ENCODE measurements around the gene BLOC1S4. TPM values are rescaled to one million over a fixed set of nuclear protein-coding genes. Genes with fewer than 3 reads are reported as not detected.

BLOC1S4 gene, protein sequence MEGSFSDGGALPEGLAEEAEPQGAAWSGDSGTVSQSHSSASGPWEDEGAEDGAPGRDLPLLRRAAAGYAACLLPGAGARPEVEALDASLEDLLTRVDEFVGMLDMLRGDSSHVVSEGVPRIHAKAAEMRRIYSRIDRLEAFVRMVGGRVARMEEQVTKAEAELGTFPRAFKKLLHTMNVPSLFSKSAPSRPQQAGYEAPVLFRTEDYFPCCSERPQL
- polyA plus RNA-seq (2013, experiment 1 of 2), result 13.1 TPM
- polyA plus RNA-seq (2013, experiment 2 of 2), result 12.4 TPM

DNA sequence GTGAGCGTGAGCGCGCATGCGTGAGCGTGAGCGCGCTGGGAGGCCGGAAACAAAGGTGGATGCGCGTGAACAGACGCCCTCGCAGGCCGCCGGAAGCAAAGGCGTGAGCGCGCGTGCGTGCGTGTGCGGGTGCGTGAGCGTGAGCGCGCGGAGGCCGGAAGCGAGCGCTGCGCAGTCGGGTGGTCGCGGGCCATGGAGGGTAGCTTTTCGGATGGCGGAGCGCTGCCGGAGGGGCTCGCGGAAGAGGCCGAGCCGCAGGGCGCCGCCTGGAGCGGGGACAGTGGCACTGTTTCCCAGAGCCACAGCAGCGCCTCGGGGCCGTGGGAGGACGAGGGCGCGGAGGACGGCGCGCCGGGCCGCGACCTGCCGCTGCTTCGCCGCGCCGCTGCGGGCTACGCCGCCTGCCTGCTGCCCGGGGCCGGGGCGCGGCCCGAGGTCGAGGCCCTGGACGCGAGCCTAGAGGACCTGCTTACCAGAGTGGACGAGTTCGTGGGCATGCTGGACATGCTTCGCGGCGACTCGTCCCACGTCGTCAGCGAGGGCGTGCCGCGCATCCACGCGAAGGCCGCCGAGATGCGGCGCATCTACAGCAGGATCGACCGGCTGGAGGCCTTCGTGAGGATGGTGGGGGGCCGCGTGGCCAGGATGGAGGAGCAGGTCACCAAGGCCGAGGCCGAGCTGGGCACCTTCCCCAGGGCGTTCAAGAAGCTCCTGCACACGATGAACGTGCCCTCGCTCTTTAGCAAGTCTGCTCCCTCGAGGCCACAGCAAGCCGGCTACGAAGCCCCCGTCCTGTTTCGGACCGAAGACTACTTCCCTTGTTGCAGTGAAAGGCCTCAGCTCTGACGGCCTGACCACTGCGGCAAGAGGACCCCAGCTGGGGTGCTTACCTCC lies at the start of gene BLOC1S4:
TSS of gene BLOC1S4 (plus strand) at position 157 of the 894 bp plus-strand sequence. CDS start at position 193, 36 bp downstream.
- no CpG with 5 or more reads among the region's 109 CpGs for WGBS, 2 donors (ENCODE audit: extremely low coverage in 2 of 2, insufficient read length in 2 of 2, insufficient replicate concordance in 1 of 2)
- Histone ChIP-seq H3K27me3 (ENCODE audit: control insufficient read depth in 3 of 3, insufficient read depth in 3 of 3, low read depth in 1 of 3, low read length in 3 of 3) (peaks cover 0 to 2% (median 0%) of the 10 kb centered on the region in 3 experiments), H4K8ac (ENCODE audit: low read depth, low read length) (no peak within 1 kb of the TSS), H3K18ac (ENCODE audit: low read length) (peak within 1 kb of the TSS; percentile 94), H3K4me3 (ENCODE audit: low read length in 2 of 2) (peak within 1 kb of the TSS; percentile 86 to 99), H3K14ac (ENCODE audit: low read length) (peak within 1 kb of the TSS; percentile 99), H2AFZ (ENCODE audit: low read length) (peak within 1 kb of the TSS; percentile 88), H3K9ac (ENCODE audit: low read depth, low read length, poor library complexity) (peak within 1 kb of the TSS; percentile 99), H2BK5ac (ENCODE audit: low read length) (peak within 1 kb of the TSS; percentile 91), H3K36me3 (replicated peaks in 1 of 2; ENCODE audit: control insufficient read depth in 2 of 2, insufficient read depth in 2 of 2, low read length in 2 of 2) (peaks cover 0 to 6% of the 10 kb centered on the region in 2 donors), H4K91ac (ENCODE audit: low read depth, low read length, poor library complexity) (peak within 1 kb of the TSS; percentile 88), H3K23ac (ENCODE audit: low read depth, low read length, poor library complexity) (peak within 1 kb of the TSS; percentile 98), H2BK15ac (ENCODE audit: low read length) (peak within 1 kb of the TSS; percentile 88), H3K4me2 (ENCODE audit: insufficient read depth, low read length, poor library complexity, severe bottlenecking) (peak within 1 kb of the TSS; percentile 97), H2BK120ac (ENCODE audit: low read depth, low read length) (no peak within 1 kb of the TSS), H3K4me1 (ENCODE audit: control insufficient read depth in 2 of 2, insufficient read depth in 1 of 2, low read depth in 1 of 2, low read length in 2 of 2) (peaks cover 0 to 6% of the 10 kb centered on the region in 2 donors), H2BK12ac (ENCODE audit: low read length) (no peak within 1 kb of the TSS), H3K9me3 (replicated peaks in 1 of 2; ENCODE audit: control insufficient read depth in 2 of 2, insufficient read depth in 1 of 2, low read depth in 1 of 2, low read length in 2 of 2) (peaks cover 1% of the 10 kb centered on the region in 2 donors), H3K79me1 (ENCODE audit: low read depth, low read length) (peaks cover 7% of the 10 kb centered on the region), H3K4ac (ENCODE audit: low read length) (peak within 1 kb of the TSS; percentile 94), H3K27ac (replicated peaks; ENCODE audit: low read length) (peak within 1 kb of the TSS; percentile 24), H2AK5ac (ENCODE audit: low read depth, low read length) (peak within 1 kb of the TSS; percentile 88)
- DNase-seq (ENCODE audit: low spot score), result peak; percentile 93

DNA sequence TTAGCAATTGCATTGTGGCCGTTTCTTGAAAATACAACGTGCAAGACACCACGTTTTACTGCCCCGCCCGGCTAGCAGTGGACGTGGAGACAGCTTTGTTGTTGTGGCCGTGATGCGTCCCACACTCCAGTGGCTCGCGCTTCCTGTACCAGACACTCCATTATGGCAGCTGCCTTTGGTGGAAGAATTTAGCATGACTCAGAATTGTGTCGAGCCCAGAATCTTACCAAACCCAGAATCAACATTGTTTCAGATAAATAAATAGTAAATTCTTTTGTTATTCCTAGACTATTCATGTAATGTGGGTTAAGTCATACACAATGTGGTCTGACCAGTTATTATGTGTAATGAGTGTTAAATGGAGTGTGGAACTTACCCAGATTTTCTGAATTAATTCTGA lies 47.6 kb upstream of the BLOC1S4 start:
- Histone ChIP-seq H3K23ac (ENCODE audit: low read depth, low read length, poor library complexity) (no peak overlapping the region), H3K27me3 (ENCODE audit: control insufficient read depth in 3 of 3, insufficient read depth in 3 of 3, low read depth in 1 of 3, low read length in 3 of 3) (peaks cover 0 to 5% (median 0%) of the 10 kb centered on the region in 3 experiments), H4K91ac (ENCODE audit: low read depth, low read length, poor library complexity) (no peak overlapping the region), H3K4me3 (ENCODE audit: low read length in 2 of 2) (no peak overlapping the region), H2BK5ac (ENCODE audit: low read length) (no peak overlapping the region), H3K79me1 (ENCODE audit: low read depth, low read length) (peaks cover 3% of the 10 kb centered on the region), H2AFZ (ENCODE audit: low read length) (no peak overlapping the region), H3K27ac (replicated peaks; ENCODE audit: low read length) (no peak overlapping the region), H2BK15ac (ENCODE audit: low read length) (no peak overlapping the region), H2BK120ac (ENCODE audit: low read depth, low read length) (no peak overlapping the region), H3K9me3 (replicated peaks in 1 of 2; ENCODE audit: control insufficient read depth in 2 of 2, insufficient read depth in 1 of 2, low read depth in 1 of 2, low read length in 2 of 2) (peaks cover 8 to 12% of the 10 kb centered on the region in 2 donors), H2AK5ac (ENCODE audit: low read depth, low read length) (no peak overlapping the region), H3K4me1 (ENCODE audit: control insufficient read depth in 2 of 2, insufficient read depth in 1 of 2, low read depth in 1 of 2, low read length in 2 of 2) (no peaks in the 10 kb centered on the region), H3K4ac (ENCODE audit: low read length) (no peak overlapping the region), H3K4me2 (ENCODE audit: insufficient read depth, low read length, poor library complexity, severe bottlenecking) (no peak overlapping the region), H3K36me3 (replicated peaks in 1 of 2; ENCODE audit: control insufficient read depth in 2 of 2, insufficient read depth in 2 of 2, low read length in 2 of 2) (peaks cover 0 to 3% of the 10 kb centered on the region in 2 donors), H4K8ac (ENCODE audit: low read depth, low read length) (no peak overlapping the region), H3K14ac (ENCODE audit: low read length) (no peak overlapping the region), H3K18ac (ENCODE audit: low read length) (no peak overlapping the region), H2BK12ac (ENCODE audit: low read length) (no peak overlapping the region), H3K9ac (ENCODE audit: low read depth, low read length, poor library complexity) (no peak overlapping the region)
- no peak for DNase-seq (ENCODE audit: low spot score)
- no CpG with 5 or more reads among the region's 11 CpGs for WGBS, 2 donors (ENCODE audit: extremely low coverage in 2 of 2, insufficient read length in 2 of 2, insufficient replicate concordance in 1 of 2)

DNA sequence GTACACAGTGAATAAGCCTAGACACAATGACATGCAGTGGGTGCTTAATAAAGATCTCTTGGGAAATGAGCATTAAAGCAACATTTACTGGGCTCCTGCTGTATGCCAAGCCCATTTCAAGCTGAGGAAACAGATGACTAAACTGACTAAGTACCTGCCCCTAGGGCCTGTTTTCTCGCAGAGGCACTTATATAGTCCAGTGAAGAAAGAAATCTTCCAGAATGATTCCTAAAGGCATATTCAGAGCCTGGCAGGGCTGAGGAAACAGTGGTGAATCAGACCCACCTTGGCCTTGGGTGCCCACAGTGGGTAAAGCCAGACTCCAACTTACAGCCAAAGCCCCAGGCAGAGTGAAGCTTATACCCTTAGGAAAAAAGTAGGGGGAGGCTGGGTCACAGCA lies 44.3 kb upstream of the BLOC1S4 start:
- H3K14ac ChIP-seq (ENCODE audit: low read length), result no peak overlapping the region
- H4K8ac ChIP-seq (ENCODE audit: low read depth, low read length), result no peak overlapping the region
- no peak for DNase-seq (ENCODE audit: low spot score)
- no peak overlapping the region for H2BK15ac ChIP-seq (ENCODE audit: low read length)
- H2AK5ac ChIP-seq (ENCODE audit: low read depth, low read length), result no peak overlapping the region
- H3K9ac ChIP-seq (ENCODE audit: low read depth, low read length, poor library complexity), result no peak overlapping the region
- no CpG with 5 or more reads among the region's 1 CpG for WGBS, 2 donors (ENCODE audit: extremely low coverage in 2 of 2, insufficient read length in 2 of 2, insufficient replicate concordance in 1 of 2)
- no peak overlapping the region for H3K4ac ChIP-seq (ENCODE audit: low read length)
- peaks cover 2% of the 10 kb centered on the region for H3K79me1 ChIP-seq (ENCODE audit: low read depth, low read length)
- no peak overlapping the region for H2BK5ac ChIP-seq (ENCODE audit: low read length)
- peaks cover 10 to 16% of the 10 kb centered on the region in 2 donors for H3K36me3 ChIP-seq (replicated peaks in 1 of 2; ENCODE audit: control insufficient read depth in 2 of 2, insufficient read depth in 2 of 2, low read length in 2 of 2)
- H2BK120ac ChIP-seq (ENCODE audit: low read depth, low read length), result no peak overlapping the region
- no peak overlapping the region for H2BK12ac ChIP-seq (ENCODE audit: low read length)
- H3K27me3 ChIP-seq (ENCODE audit: control insufficient read depth in 3 of 3, insufficient read depth in 3 of 3, low read depth in 1 of 3, low read length in 3 of 3), result peaks cover 0 to 6% (median 0%) of the 10 kb centered on the region in 3 experiments
- no peak overlapping the region for H3K27ac ChIP-seq (replicated peaks; ENCODE audit: low read length)
- H2AFZ ChIP-seq (ENCODE audit: low read length), result no peak overlapping the region
- no peak overlapping the region for H3K4me3 ChIP-seq (ENCODE audit: low read length in 2 of 2)
- no peak overlapping the region for H3K4me2 ChIP-seq (ENCODE audit: insufficient read depth, low read length, poor library complexity, severe bottlenecking)
- H3K23ac ChIP-seq (ENCODE audit: low read depth, low read length, poor library complexity), result no peak overlapping the region
- no peak overlapping the region for H3K18ac ChIP-seq (ENCODE audit: low read length)
- no peak overlapping the region for H4K91ac ChIP-seq (ENCODE audit: low read depth, low read length, poor library complexity)
- H3K4me1 ChIP-seq (ENCODE audit: control insufficient read depth in 2 of 2, insufficient read depth in 1 of 2, low read depth in 1 of 2, low read length in 2 of 2), result peaks cover 0 to 6% of the 10 kb centered on the region in 2 donors
- H3K9me3 ChIP-seq (replicated peaks in 1 of 2; ENCODE audit: control insufficient read depth in 2 of 2, insufficient read depth in 1 of 2, low read depth in 1 of 2, low read length in 2 of 2), result peaks cover 0 to 7% of the 10 kb centered on the region in 2 donors

DNA sequence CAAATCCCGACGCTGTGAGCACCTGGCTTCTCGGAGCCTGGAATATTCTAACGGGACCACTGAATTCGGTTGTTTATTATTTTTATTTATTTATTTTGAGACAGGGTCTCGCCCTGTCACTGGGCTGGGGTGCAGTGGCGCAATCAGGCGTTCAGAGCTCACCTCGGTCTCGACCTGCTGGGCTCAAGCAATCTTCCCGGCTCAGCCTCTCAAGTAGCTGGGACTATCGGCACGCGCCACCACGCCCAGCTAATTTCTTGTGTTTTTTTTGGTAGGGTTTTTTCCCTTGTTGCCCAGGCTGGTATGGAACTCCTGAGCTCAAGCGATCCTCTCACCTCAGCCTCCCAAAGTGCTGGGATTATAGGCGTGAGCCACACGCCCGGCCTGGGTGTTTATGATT lies 43.8 kb upstream of the BLOC1S4 start:
- no peak overlapping the region for H3K27ac ChIP-seq (replicated peaks; ENCODE audit: low read length)
- H3K4me3 ChIP-seq (ENCODE audit: low read length in 2 of 2), result no peak overlapping the region
- no peak overlapping the region for H3K14ac ChIP-seq (ENCODE audit: low read length)
- no peak overlapping the region for H2BK5ac ChIP-seq (ENCODE audit: low read length)
- no peak overlapping the region for H2BK12ac ChIP-seq (ENCODE audit: low read length)
- no peak overlapping the region for H3K4me2 ChIP-seq (ENCODE audit: insufficient read depth, low read length, poor library complexity, severe bottlenecking)
- no peak overlapping the region for H4K91ac ChIP-seq (ENCODE audit: low read depth, low read length, poor library complexity)
- H2BK15ac ChIP-seq (ENCODE audit: low read length), result no peak overlapping the region
- DNase-seq (ENCODE audit: low spot score), result no peak
- no peak overlapping the region for H3K4ac ChIP-seq (ENCODE audit: low read length)
- peaks cover 0 to 7% of the 10 kb centered on the region in 2 donors for H3K9me3 ChIP-seq (replicated peaks in 1 of 2; ENCODE audit: control insufficient read depth in 2 of 2, insufficient read depth in 1 of 2, low read depth in 1 of 2, low read length in 2 of 2)
- no peak overlapping the region for H2BK120ac ChIP-seq (ENCODE audit: low read depth, low read length)
- no peak overlapping the region for H2AFZ ChIP-seq (ENCODE audit: low read length)
- H3K4me1 ChIP-seq (ENCODE audit: control insufficient read depth in 2 of 2, insufficient read depth in 1 of 2, low read depth in 1 of 2, low read length in 2 of 2), result peaks cover 0 to 8% of the 10 kb centered on the region in 2 donors
- no peak overlapping the region for H2AK5ac ChIP-seq (ENCODE audit: low read depth, low read length)
- WGBS, 2 donors (ENCODE audit: extremely low coverage in 2 of 2, insufficient read length in 2 of 2, insufficient replicate concordance in 1 of 2), result no CpG with 5 or more reads among the region's 19 CpGs
- H3K27me3 ChIP-seq (ENCODE audit: control insufficient read depth in 3 of 3, insufficient read depth in 3 of 3, low read depth in 1 of 3, low read length in 3 of 3), result peaks cover 0 to 6% (median 0%) of the 10 kb centered on the region in 3 experiments
- H4K8ac ChIP-seq (ENCODE audit: low read depth, low read length), result no peak overlapping the region
- peaks cover 5% of the 10 kb centered on the region for H3K79me1 ChIP-seq (ENCODE audit: low read depth, low read length)
- no peak overlapping the region for H3K18ac ChIP-seq (ENCODE audit: low read length)
- H3K9ac ChIP-seq (ENCODE audit: low read depth, low read length, poor library complexity), result no peak overlapping the region
- H3K23ac ChIP-seq (ENCODE audit: low read depth, low read length, poor library complexity), result no peak overlapping the region
- peaks cover 13 to 21% of the 10 kb centered on the region in 2 donors for H3K36me3 ChIP-seq (replicated peaks in 1 of 2; ENCODE audit: control insufficient read depth in 2 of 2, insufficient read depth in 2 of 2, low read length in 2 of 2)

All from neuronal stem cell (in vitro differentiated cells).